Endothelial cell of umbilical vein (primary cell): ENCODE data around the gene ANKH. TPM values are rescaled to one million over a fixed set of nuclear protein-coding genes. Genes with fewer than 3 reads are reported as not detected.

Experiments
- BruUV-seq: library from RNA; stranded (reverse); fragments of 400-500 nt; replicated peaks from 2 replicates; lab custom pipeline; 2021; lab: Mats Ljungman, UMichigan
- CTCF ChIA-PET: fragments of 300-600, 350-600 bp; sonication (Branson Sonifier 250); formaldehyde crosslinking; loops from one replicate; lab custom pipeline; 2021; ENCODE audit warnings: antibody characterized with exemption, inconsistent platforms; lab: Charles Lee
- POLR2A ChIA-PET: fragments of 300-600, 350-600 bp; sonication (Branson Sonifier 250); formaldehyde crosslinking; loops from one replicate; lab custom pipeline; 2021; ENCODE audit warnings: antibody characterized with exemption, inconsistent platforms; lab: Charles Lee
- DNase-seq: peaks from one replicate; pipeline ENCODE4 v3.0.0-alpha.2; 2011; ENCODE audit warnings: low read depth, low spot score
- FAIRE-seq: peaks from 2 replicates; lab custom pipeline; 2011; peaks lifted over from hg19 to GRCh38; lab: Jason Lieb, UNC
- H2AFZ ChIP-seq: 2 replicates; pipeline ENCODE4 v1.6.0; 2012; ENCODE audit warnings: low read depth, low read length, control low read depth, inconsistent platforms
- H3K27ac ChIP-seq: 2 replicates; pipeline ENCODE4 v1.5.1; 2011; ENCODE audit warnings: low read depth, mild to moderate bottlenecking, control low read depth, low read length, moderate library complexity; ENCODE audit not compliant: insufficient read depth
- H3K27me3 ChIP-seq, 2 experiments: 2 replicates each; pipeline versions ENCODE4 v1.6.0 to v1.6.1; 2011; ENCODE audit warnings: low read length in 2 of 2, mixed read lengths in 1 of 2; ENCODE audit not compliant: control insufficient read depth in 2 of 2, insufficient read depth in 2 of 2
- H3K36me3 ChIP-seq, 2 experiments: 2 replicates in 1 of 2; 3 replicates in 1 of 2; pipeline ENCODE4 v1.5.1; 2011; ENCODE audit warnings: low read length in 2 of 2, mild to moderate bottlenecking in 1 of 2, moderate library complexity in 1 of 2; ENCODE audit not compliant: control insufficient read depth in 2 of 2, insufficient read depth in 2 of 2; ENCODE audit errors: extremely low read depth in 1 of 2
- H3K4me1 ChIP-seq: 3 replicates; pipeline ENCODE4 v1.5.1; 2011; ENCODE audit warnings: mild to moderate bottlenecking, low read length; ENCODE audit not compliant: control insufficient read depth, insufficient read depth; ENCODE audit errors: extremely low read depth
- H3K4me2 ChIP-seq: 2 replicates; pipeline ENCODE4 v1.6.1; 2011; ENCODE audit warnings: low read length, control low read depth, mixed read lengths; ENCODE audit not compliant: insufficient read depth
- H3K4me3 ChIP-seq, 3 experiments: fragments of 200-600 bp in 1 of 3; sonication (generic), shearing (Covaris generic) in 1 of 3; replicated peaks in 1 of 3; 2 replicates each; pipeline ENCODE4 v1.5.1; 2011 to 2016; ENCODE audit warnings: control low read depth in 3 of 3, low read length in 3 of 3, mild to moderate bottlenecking in 2 of 3, inconsistent platforms in 1 of 3, low read depth in 1 of 3, moderate library complexity in 1 of 3; ENCODE audit not compliant: insufficient read depth in 1 of 3
- H3K79me2 ChIP-seq: 2 replicates; pipeline ENCODE4 v1.6.0; 2012; ENCODE audit warnings: low read length, inconsistent platforms; ENCODE audit not compliant: control insufficient read depth, insufficient read depth
- H3K9ac ChIP-seq: replicated peaks from 2 replicates; pipeline ENCODE3; 2011; ENCODE audit warnings: low read length, control low read depth; ENCODE audit not compliant: insufficient read depth; ENCODE audit errors: extremely low read depth
- H3K9me1 ChIP-seq: replicated peaks from 3 replicates; pipeline ENCODE4 v1.6.0; 2011; ENCODE audit warnings: mild to moderate bottlenecking, low read length; ENCODE audit not compliant: control insufficient read depth, insufficient read depth; ENCODE audit errors: extremely low read depth
- H3K9me3 ChIP-seq: replicated peaks from 2 replicates; pipeline ENCODE4 v1.5.1; 2012; ENCODE audit warnings: low read length, inconsistent platforms; ENCODE audit not compliant: control insufficient read depth, insufficient read depth
- H4K20me1 ChIP-seq: replicated peaks from 2 replicates; pipeline ENCODE3; 2011; ENCODE audit warnings: mild to moderate bottlenecking, low read length; ENCODE audit not compliant: control insufficient read depth, insufficient read depth; ENCODE audit errors: extremely low read depth
- EZH2 ChIP-seq: IDR thresholded peaks from 2 replicates; pipeline ENCODE4 v1.6.1; 2012; ENCODE audit warnings: borderline replicate concordance, low read depth, mild to moderate bottlenecking, moderate library complexity, low read length, inconsistent platforms; ENCODE audit not compliant: severe bottlenecking
- FOS ChIP-seq: IDR thresholded peaks from 2 replicates; pipeline ENCODE4 v1.6.1; 2011; ENCODE audit warnings: mild to moderate bottlenecking, low read length, moderate library complexity, borderline replicate concordance; ENCODE audit not compliant: insufficient read depth
- GATA2 ChIP-seq: IDR thresholded peaks from 2 replicates; pipeline ENCODE4 v1.7.0; 2011; ENCODE audit warnings: low read depth, mild to moderate bottlenecking, moderate library complexity, mixed read lengths, low read length; ENCODE audit not compliant: insufficient read length, insufficient read depth
- JUN ChIP-seq: IDR thresholded peaks from 2 replicates; pipeline ENCODE4 v1.6.1; 2011; ENCODE audit warnings: borderline replicate concordance, low read depth; ENCODE audit not compliant: insufficient read length, insufficient read depth
- MYC ChIP-seq: IDR thresholded peaks from one replicate; pipeline ENCODE4 v1.6.1; 2011; ENCODE audit warnings: mild to moderate bottlenecking, low read depth, low read length
- POLR2AphosphoS5 ChIP-seq: IDR thresholded peaks from 2 replicates; pipeline ENCODE4 v1.6.1; 2012; ENCODE audit warnings: low read depth, mild to moderate bottlenecking, control low read depth, low read length, moderate library complexity; ENCODE audit not compliant: insufficient read depth
- dilution Hi-C: fragments of 300-500 bp; cut with MboI; formaldehyde crosslinking; loops from one replicate; pipeline ENCODE4 v1.15.0; 2019; ENCODE audit warnings: low sequenced_read_pairs; ENCODE audit not compliant: extremely low pct_ligation_motif_present
- intact Hi-C: fragments of 100-400 bp; cut with micrococcal nuclease; formaldehyde crosslinking; loops from one replicate; pipeline ENCODE4 v1.10.0; 2022
- polyA plus RNA-seq, 4 experiments: library from polyadenylated mRNA; depleted of rRNA in 3 of 4; stranded (reverse) in 3 of 4; unstranded in 1 of 4; fragments of >200 nt; gene quantifications; 2 replicates each; pipeline versions ENCODE4 v1.2.1 to v1.2.3, GENCODE V29; 2011 to 2012; ENCODE audit warnings: missing spikeins in 1 of 4
- total RNA-seq: library from RNA; stranded (reverse); gene quantifications from 2 replicates; pipeline ENCODE4 v1.2.3, GENCODE V29; 2021
- TF ChIP-seq, protein P1 (sequence below): IDR thresholded peaks from 2 replicates; pipeline ENCODE4 v1.6.1; 2011; ENCODE audit not compliant: insufficient read depth, insufficient read length
- TF ChIP-seq, protein P2 (sequence below), 2 donors: IDR thresholded peaks; 1 replicate in 1 of 2; 2 replicates in 1 of 2; pipeline ENCODE4 v1.5.1; 2011; ENCODE audit warnings: low read length in 2 of 2, mild to moderate bottlenecking in 2 of 2, moderate library complexity in 2 of 2, control low read depth in 1 of 2, inconsistent platforms in 1 of 2, low read depth in 1 of 2; ENCODE audit not compliant: insufficient read depth in 1 of 2; ENCODE audit errors: extremely low read depth in 1 of 2

Gene ANKH
- total and polyA plus RNA-seq, 2 donors (not counting 3 experiments of a cell fraction or from before 2014, with no cell fraction given), result 12.7 to 31.4 TPM

DNA sequence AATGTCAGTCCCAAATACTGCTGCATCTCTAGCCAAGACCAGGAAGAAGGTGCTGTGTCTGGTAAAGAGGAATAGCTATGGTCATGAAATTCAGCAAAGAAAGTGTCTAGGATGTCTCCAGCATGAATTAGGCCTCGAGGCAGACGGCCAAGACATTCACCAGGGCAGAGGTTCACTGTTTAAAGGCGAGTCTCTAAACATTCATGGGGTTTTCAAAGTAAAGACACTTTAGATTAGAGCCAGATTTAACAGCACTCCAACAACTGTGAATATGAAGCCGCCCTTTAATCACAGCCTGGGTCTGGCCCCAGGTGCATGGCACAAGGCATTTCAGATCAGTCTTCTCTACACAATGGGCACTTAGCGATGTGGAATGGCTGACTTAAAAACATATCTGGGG lies 95.0 kb downstream of the ANKH start:
- Histone ChIP-seq H3K27ac (no peak overlapping the region), H3K4me2 (no peak overlapping the region), H3K79me2 (no peaks in the 10 kb centered on the region), H3K36me3 (no peaks in the 10 kb centered on the region), H3K27me3 (no peaks in the 10 kb centered on the region), H3K9me1 (no peaks in the 10 kb centered on the region), H3K4me3 (no peak overlapping the region), H4K20me1 (no peaks in the 10 kb centered on the region), H2AFZ (no peak overlapping the region), H3K9me3 (no peaks in the 10 kb centered on the region), H3K4me1 (no peaks in the 10 kb centered on the region), H3K9ac (no peak overlapping the region)
- TF ChIP-seq, protein P1, sequence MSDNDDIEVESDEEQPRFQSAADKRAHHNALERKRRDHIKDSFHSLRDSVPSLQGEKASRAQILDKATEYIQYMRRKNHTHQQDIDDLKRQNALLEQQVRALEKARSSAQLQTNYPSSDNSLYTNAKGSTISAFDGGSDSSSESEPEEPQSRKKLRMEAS, result no peak
- TF ChIP-seq FOS, result no peak
- no peak for TF ChIP-seq EZH2
- no peak for TF ChIP-seq JUN
- TF ChIP-seq MYC, result no peak
- TF ChIP-seq POLR2AphosphoS5, result no peak
- TF ChIP-seq, protein P2, sequence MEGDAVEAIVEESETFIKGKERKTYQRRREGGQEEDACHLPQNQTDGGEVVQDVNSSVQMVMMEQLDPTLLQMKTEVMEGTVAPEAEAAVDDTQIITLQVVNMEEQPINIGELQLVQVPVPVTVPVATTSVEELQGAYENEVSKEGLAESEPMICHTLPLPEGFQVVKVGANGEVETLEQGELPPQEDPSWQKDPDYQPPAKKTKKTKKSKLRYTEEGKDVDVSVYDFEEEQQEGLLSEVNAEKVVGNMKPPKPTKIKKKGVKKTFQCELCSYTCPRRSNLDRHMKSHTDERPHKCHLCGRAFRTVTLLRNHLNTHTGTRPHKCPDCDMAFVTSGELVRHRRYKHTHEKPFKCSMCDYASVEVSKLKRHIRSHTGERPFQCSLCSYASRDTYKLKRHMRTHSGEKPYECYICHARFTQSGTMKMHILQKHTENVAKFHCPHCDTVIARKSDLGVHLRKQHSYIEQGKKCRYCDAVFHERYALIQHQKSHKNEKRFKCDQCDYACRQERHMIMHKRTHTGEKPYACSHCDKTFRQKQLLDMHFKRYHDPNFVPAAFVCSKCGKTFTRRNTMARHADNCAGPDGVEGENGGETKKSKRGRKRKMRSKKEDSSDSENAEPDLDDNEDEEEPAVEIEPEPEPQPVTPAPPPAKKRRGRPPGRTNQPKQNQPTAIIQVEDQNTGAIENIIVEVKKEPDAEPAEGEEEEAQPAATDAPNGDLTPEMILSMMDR (IDR thresholded peaks at IDR 0.05; ENCODE audit: extremely low read depth in 1 of 2, insufficient read depth in 1 of 2, low read depth in 1 of 2, low read length in 2 of 2), result no peak
- no peak for TF ChIP-seq GATA2
- no peak for DNase-seq
- POLR2A ChIA-PET, result no interaction called here
- no TSS peak for BruUV-seq
- CTCF ChIA-PET, result interaction anchor here (0.8 to 1.3 kb wide), 3 partner anchors 9 to 49 kb away, joined by 3 to 4 read pairs (median 3); no protein-coding TSS in a partner anchor
- dilution Hi-C loops, result no loop called here
- no peak for FAIRE-seq
- intact Hi-C loops, result no loop called here
